GM10847 (cell line): Measurements from ENCODE around the gene PIK3R5.

Source experiments
- POLR2A ChIP-seq: IDR thresholded peaks from 2 replicates; pipeline ENCODE4 v1.6.1; 2011; ENCODE audit not compliant: insufficient read length; ENCODE audit errors: extremely low read depth

The PIK3R5 gene

GRCh38 chr17:8900626-8901585, 64.6 kb downstream of the PIK3R5 start:
- no peak for TF ChIP-seq POLR2A

DNA sequence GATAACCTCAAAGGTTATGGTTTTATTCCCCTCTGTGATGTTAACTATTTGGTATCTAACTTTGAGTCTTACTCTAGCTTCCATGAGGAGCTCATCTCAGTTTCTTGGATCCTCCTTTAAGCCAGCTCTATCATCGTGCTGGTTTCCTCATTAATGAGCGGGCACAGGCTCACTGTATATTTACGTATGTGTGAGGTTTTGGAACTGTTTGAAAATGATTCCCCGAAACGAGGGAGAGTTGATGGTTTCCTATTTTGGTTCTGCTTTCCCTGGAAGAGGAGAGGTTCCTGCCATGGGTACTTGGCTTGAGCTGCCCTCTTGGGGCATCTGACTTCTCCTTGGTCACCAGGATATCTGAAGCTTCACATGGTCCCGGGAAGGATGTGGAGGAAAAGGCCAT, 65.3 kb downstream of the PIK3R5 start:
- TF ChIP-seq POLR2A: no peak

DNA sequence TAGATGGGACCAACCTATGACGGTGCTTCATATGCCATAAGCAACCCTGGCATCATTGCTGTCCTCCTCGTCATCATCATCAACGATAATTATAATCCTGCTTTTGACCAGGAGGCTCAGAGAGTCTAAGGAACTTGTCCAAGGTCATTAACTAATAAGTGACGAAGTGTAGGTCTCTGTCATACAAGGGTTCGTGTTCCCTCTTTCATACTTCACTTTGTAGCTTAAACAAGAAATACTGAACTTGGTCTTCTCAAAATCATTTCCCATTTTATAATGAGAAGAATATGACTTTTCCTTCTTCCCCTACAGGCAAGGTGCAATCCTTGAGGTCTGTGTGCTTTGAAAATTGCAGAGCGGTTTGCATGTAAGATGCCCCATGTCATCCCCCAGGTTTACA, 66.9 kb downstream of the PIK3R5 start:
- no peak for TF ChIP-seq POLR2A

GRCh38 chr17:8898126-8898525, 67.4 kb downstream of the PIK3R5 start:
- no peak for TF ChIP-seq POLR2A

- no peak for TF ChIP-seq POLR2A
Observed at GRCh38 chr17:8896641-8897635, 68.6 kb downstream of the PIK3R5 start.

GRCh38 chr17:8896087-8896486, 69.4 kb downstream of the PIK3R5 start:
- no peak for TF ChIP-seq POLR2A

- TF ChIP-seq POLR2A: no peak
Observed at GRCh38 chr17:8894673-8895578, 70.6 kb downstream of the PIK3R5 start.

GRCh38 chr17:8894202-8894671, 71.3 kb downstream of the PIK3R5 start:
- no peak for TF ChIP-seq POLR2A

DNA sequence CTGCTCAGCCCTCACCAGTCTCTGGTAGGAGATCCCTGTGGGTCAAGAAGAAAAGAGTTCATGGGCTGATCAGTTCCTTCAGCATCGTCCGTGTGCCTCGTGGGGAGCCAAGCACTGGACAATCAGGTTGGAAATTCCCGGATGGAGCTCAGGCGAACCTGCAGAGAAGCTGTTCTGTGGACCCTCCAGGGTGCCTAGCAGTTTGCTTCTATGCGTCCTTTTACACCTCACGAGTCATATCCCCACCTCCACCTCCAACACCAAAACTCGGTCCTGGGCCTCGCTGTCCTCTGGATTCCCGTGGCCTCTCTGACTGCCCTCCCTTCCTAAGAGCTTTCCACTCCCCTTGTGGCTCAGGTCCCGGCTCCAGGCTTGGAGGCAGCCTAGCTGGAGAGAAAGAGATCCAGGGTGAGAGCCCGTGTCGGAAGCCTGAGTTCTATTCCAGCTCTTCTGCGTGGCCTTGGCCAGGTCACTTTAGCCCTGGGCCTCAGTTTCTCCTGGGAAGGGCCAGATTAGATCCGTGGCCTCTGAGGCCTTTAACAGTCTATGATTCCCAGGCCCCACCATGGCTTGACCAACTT, 71.8 kb downstream of the PIK3R5 start:
- no peak for TF ChIP-seq POLR2A

GRCh38 chr17:8893059-8893458, 72.4 kb downstream of the PIK3R5 start:
- TF ChIP-seq POLR2A: no peak

GRCh38 chr17:8892338-8892690, 73.2 kb downstream of the PIK3R5 start:
- TF ChIP-seq POLR2A: no peak

- no peak for TF ChIP-seq POLR2A
Observed at GRCh38 chr17:8890671-8891070, 74.8 kb downstream of the PIK3R5 start.

DNA sequence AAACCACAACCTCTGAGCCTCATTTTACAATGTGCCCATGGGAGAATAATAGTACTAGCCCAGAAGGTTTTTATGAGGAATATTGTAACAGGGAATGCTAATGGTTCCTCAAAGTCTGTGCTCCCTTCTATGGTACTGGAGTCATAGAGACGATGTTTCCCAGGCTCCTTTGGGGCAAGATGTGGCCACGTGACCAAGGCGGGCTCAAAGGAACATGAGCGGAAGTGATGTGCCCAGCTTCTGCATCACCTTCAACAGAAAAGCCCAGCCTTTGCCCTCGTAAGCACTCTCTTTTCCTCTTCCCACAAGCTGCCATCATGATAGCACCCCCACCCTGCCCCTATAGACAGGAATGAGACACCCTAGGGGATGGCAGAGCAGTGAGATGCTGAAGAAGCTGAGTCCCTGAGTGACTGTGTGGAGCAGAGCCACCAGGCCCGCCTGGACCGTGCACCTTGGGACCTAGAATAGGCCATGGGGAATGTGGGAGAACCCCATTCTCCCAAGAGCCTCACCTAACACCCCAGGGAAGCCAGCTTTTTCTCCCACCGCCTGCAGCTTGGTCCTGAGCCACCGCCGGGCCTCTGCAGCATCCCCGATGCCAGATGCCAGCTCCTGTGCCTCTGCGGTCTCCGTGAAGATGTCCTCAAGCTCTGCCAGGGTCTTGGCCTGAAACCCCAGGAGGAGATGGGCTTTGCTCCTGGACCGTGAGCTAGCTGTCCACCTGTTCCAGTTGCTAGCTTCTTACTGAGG, 75.9 kb downstream of the PIK3R5 start:
- TF ChIP-seq POLR2A: no peak
